ENCODE results near the gene B9D1.

B9D1 gene

GRCh38 chr17:19368229-19368628, 5.7 kb upstream of the B9D1 start:
- Histone ChIP-seq H4K20me1 (ENCODE audit: control insufficient read depth, insufficient read depth, low read depth, low read length) (no peaks in the 10 kb centered on the region), H3K79me2 (ENCODE audit: control insufficient read depth, low read length) (no peaks in the 10 kb centered on the region), H3K4me2 (ENCODE audit: low read length) (no peak overlapping the region), H3K27me3 (ENCODE audit: control insufficient read depth, low read length) (peaks cover 10% of the 10 kb centered on the region), H3K9me3 (ENCODE audit: control insufficient read depth, insufficient read depth, low read length) (no peaks in the 10 kb centered on the region), H3K4me1 (ENCODE audit: control insufficient read depth, low read length) (peaks cover under 1% of the 10 kb centered on the region), H3F3A (ENCODE audit: control insufficient read depth, insufficient read depth) (no peaks in the 10 kb centered on the region), H3K4me3 (ENCODE audit: low read length) (no peak overlapping the region), H3K36me3 (ENCODE audit: control insufficient read depth, low read length) (no peaks in the 10 kb centered on the region), H3K9me2 (replicated peaks; ENCODE audit: control insufficient read depth, low read length) (no peaks in the 10 kb centered on the region), H3K27ac (ENCODE audit: low read depth, low read length) (no peak overlapping the region)
- TF ChIP-seq CTCF (IDR thresholded peaks at IDR 0.05; ENCODE audit: low read depth, low read length, poor library complexity, severe bottlenecking), result no peak
- no peak for TF ChIP-seq EZH2phosphoT487 (IDR thresholded peaks at IDR 0.05; ENCODE audit: borderline replicate concordance, low read length)

GRCh38 chr17:19366637-19366972, 4.1 kb upstream of the B9D1 start:
- H4K20me1 ChIP-seq (ENCODE audit: control insufficient read depth, insufficient read depth, low read depth, low read length), result no peaks in the 10 kb centered on the region
- no peaks in the 10 kb centered on the region for H3F3A ChIP-seq (ENCODE audit: control insufficient read depth, insufficient read depth)
- no peak overlapping the region for H3K4me2 ChIP-seq (ENCODE audit: low read length)
- H3K9me3 ChIP-seq (ENCODE audit: control insufficient read depth, insufficient read depth, low read length), result no peaks in the 10 kb centered on the region
- H3K27me3 ChIP-seq (ENCODE audit: control insufficient read depth, low read length), result peaks cover 12% of the 10 kb centered on the region
- H3K79me2 ChIP-seq (ENCODE audit: control insufficient read depth, low read length), result no peaks in the 10 kb centered on the region
- no peaks in the 10 kb centered on the region for H3K9me2 ChIP-seq (replicated peaks; ENCODE audit: control insufficient read depth, low read length)
- no peaks in the 10 kb centered on the region for H3K36me3 ChIP-seq (ENCODE audit: control insufficient read depth, low read length)
- H3K4me1 ChIP-seq (ENCODE audit: control insufficient read depth, low read length), result peaks cover 10% of the 10 kb centered on the region
- no peak overlapping the region for H3K27ac ChIP-seq (ENCODE audit: low read depth, low read length)
- H3K4me3 ChIP-seq (ENCODE audit: low read length), result no peak overlapping the region
- no peak for TF ChIP-seq EZH2phosphoT487 (IDR thresholded peaks at IDR 0.05; ENCODE audit: borderline replicate concordance, low read length)

GRCh38 chr17:19365833-19366636, 3.5 kb upstream of the B9D1 start:
- no peaks in the 10 kb centered on the region for H3K9me3 ChIP-seq (ENCODE audit: control insufficient read depth, insufficient read depth, low read length)
- H3K4me2 ChIP-seq (ENCODE audit: low read length), result no peak overlapping the region
- H3K9me2 ChIP-seq (replicated peaks; ENCODE audit: control insufficient read depth, low read length), result no peaks in the 10 kb centered on the region
- no peak for TF ChIP-seq EZH2phosphoT487 (IDR thresholded peaks at IDR 0.05; ENCODE audit: borderline replicate concordance, low read length)
- no peak for TF ChIP-seq CTCF (IDR thresholded peaks at IDR 0.05; ENCODE audit: low read depth, low read length, poor library complexity, severe bottlenecking)
- no peaks in the 10 kb centered on the region for H3K36me3 ChIP-seq (ENCODE audit: control insufficient read depth, low read length)
- peaks cover 12% of the 10 kb centered on the region for H3K27me3 ChIP-seq (ENCODE audit: control insufficient read depth, low read length)
- no peaks in the 10 kb centered on the region for H3F3A ChIP-seq (ENCODE audit: control insufficient read depth, insufficient read depth)
- peaks cover 13% of the 10 kb centered on the region for H3K4me1 ChIP-seq (ENCODE audit: control insufficient read depth, low read length)
- H3K79me2 ChIP-seq (ENCODE audit: control insufficient read depth, low read length), result no peaks in the 10 kb centered on the region
- H4K20me1 ChIP-seq (ENCODE audit: control insufficient read depth, insufficient read depth, low read depth, low read length), result no peaks in the 10 kb centered on the region
- no peak overlapping the region for H3K27ac ChIP-seq (ENCODE audit: low read depth, low read length)
- H3K4me3 ChIP-seq (ENCODE audit: low read length), result no peak overlapping the region

GRCh38 chr17:19365499-19365817, 2.9 kb upstream of the B9D1 start:
- H3K36me3 ChIP-seq (ENCODE audit: control insufficient read depth, low read length), result no peaks in the 10 kb centered on the region
- no peak for TF ChIP-seq CTCF (IDR thresholded peaks at IDR 0.05; ENCODE audit: low read depth, low read length, poor library complexity, severe bottlenecking)
- no peak for TF ChIP-seq EZH2phosphoT487 (IDR thresholded peaks at IDR 0.05; ENCODE audit: borderline replicate concordance, low read length)
- H3K9me2 ChIP-seq (replicated peaks; ENCODE audit: control insufficient read depth, low read length), result no peaks in the 10 kb centered on the region
- H3K79me2 ChIP-seq (ENCODE audit: control insufficient read depth, low read length), result no peaks in the 10 kb centered on the region
- H3F3A ChIP-seq (ENCODE audit: control insufficient read depth, insufficient read depth), result no peaks in the 10 kb centered on the region
- H4K20me1 ChIP-seq (ENCODE audit: control insufficient read depth, insufficient read depth, low read depth, low read length), result no peaks in the 10 kb centered on the region
- peaks cover 13% of the 10 kb centered on the region for H3K4me1 ChIP-seq (ENCODE audit: control insufficient read depth, low read length)
- no peaks in the 10 kb centered on the region for H3K9me3 ChIP-seq (ENCODE audit: control insufficient read depth, insufficient read depth, low read length)
- H3K27me3 ChIP-seq (ENCODE audit: control insufficient read depth, low read length), result peaks cover 12% of the 10 kb centered on the region
- no peak overlapping the region for H3K27ac ChIP-seq (ENCODE audit: low read depth, low read length)
- no peak overlapping the region for H3K4me2 ChIP-seq (ENCODE audit: low read length)
- H3K4me3 ChIP-seq (ENCODE audit: low read length), result no peak overlapping the region
